Tibial artery (tissue), 4 donors: ENCODE data around the gene WLS.

ENCODE experiments used
- DNase-seq, 2 donors: peaks; one replicate each; pipeline ENCODE4 v3.0.0-alpha.2; 2019
- H3K27ac ChIP-seq, 2 donors: fragments of 200-600 bp; sonication (generic) in 1 of 2; 1 replicate in 1 of 2; 2 replicates in 1 of 2; pipeline ENCODE4 v1.5.1; 2018 to 2019; ENCODE audit warnings: mild to moderate bottlenecking in 1 of 2
- H3K27me3 ChIP-seq, 2 donors: fragments of 200-600 bp; sonication (generic) in 1 of 2; one replicate each; pipeline versions ENCODE4 v1.5.1 to v1.6.0; 2016 to 2019
- H3K36me3 ChIP-seq, 3 donors: fragments of 200-600 bp; sonication (generic) in 2 of 3; one replicate each; pipeline ENCODE4 v1.5.1; 2016 to 2019; ENCODE audit warnings: mild to moderate bottlenecking in 2 of 3
- H3K4me1 ChIP-seq, 4 donors: fragments of 200-600 bp; sonication (generic) in 2 of 4; 1 replicate in 3 of 4; 2 replicates in 1 of 4; pipeline ENCODE4 v1.5.1; 2016 to 2019
- H3K4me3 ChIP-seq, 2 donors: fragments of 200-600 bp; sonication (generic) in 1 of 2; 1 replicate in 1 of 2; 2 replicates in 1 of 2; pipeline ENCODE4 v1.5.1; 2018 to 2019; ENCODE audit warnings: mild to moderate bottlenecking in 2 of 2
- H3K9me3 ChIP-seq, 3 donors: fragments of 200-600 bp; sonication (generic) in 1 of 3; one replicate each; pipeline ENCODE4 v1.5.1; 2016 to 2019
- CTCF ChIP-seq, 2 experiments: fragments of 200-600 bp in 1 of 2; fragments of 450-650 bp in 1 of 2; IDR thresholded peaks; one replicate each; pipeline ENCODE4 v1.5.1; 2017 to 2019; ENCODE audit warnings: antibody characterized with exemption in 2 of 2, mild to moderate bottlenecking in 1 of 2, moderate library complexity in 1 of 2
- intact Hi-C: fragments of 100-400 bp; cut with DNase I; formaldehyde crosslinking; loops from one replicate; pipeline ENCODE4 v1.15.0; 2023; ENCODE audit warnings: low total_unique reads

Gene WLS

GRCh38 chr1:68157416-68157815, 74.9 kb downstream of the WLS start:
- H3K36me3 ChIP-seq = peaks cover 22 to 40% (median 35%) of the 10 kb centered on the region in 3 donors
- no peak for TF ChIP-seq CTCF (IDR thresholded peaks at IDR 0.05)
- no peaks in the 10 kb centered on the region for H3K9me3 ChIP-seq
- no peak for DNase-seq
- intact Hi-C loops = no loop called here
- H3K27ac ChIP-seq = no peak overlapping the region
- H3K27me3 ChIP-seq = no peaks in the 10 kb centered on the region
- no peaks in the 10 kb centered on the region for H3K4me1 ChIP-seq
- H3K4me3 ChIP-seq = no peak overlapping the region

DNA sequence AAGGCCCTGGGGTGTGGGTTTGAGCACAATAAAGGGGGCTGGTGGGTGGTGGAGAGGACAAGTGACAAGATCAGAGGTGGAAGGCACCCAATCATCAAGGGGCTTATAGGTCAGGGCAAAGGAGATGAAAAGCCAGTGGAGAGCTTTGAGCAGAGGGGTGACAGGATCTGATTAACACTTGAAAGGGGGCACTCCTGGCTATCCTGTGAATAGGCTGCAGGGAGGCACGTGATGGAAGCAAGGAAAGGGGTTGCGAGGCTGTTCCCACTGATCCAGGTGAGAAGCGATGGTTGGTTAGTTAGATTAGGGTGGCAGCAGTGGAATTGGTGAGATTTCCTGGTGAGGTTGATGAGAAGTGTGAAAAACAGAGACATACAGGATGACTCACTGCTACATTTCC, 80.6 kb downstream of the WLS start:
- Histone ChIP-seq H3K4me3 (no peak overlapping the region), H3K27me3 (no peaks in the 10 kb centered on the region), H3K36me3 (peaks cover 45 to 59% (median 53%) of the 10 kb centered on the region in 3 donors), H3K27ac (no peak overlapping the region), H3K9me3 (no peaks in the 10 kb centered on the region), H3K4me1 (no peaks in the 10 kb centered on the region)
- TF ChIP-seq CTCF (IDR thresholded peaks at IDR 0.05) = no peak
- DNase-seq = no peak
- intact Hi-C loops = no loop called here

- Histone ChIP-seq H3K27ac (no peak overlapping the region), H3K36me3 (peaks cover 57 to 68% (median 66%) of the 10 kb centered on the region in 3 donors), H3K9me3 (no peaks in the 10 kb centered on the region), H3K4me1 (no peaks in the 10 kb centered on the region), H3K4me3 (no peak overlapping the region), H3K27me3 (no peaks in the 10 kb centered on the region)
- no peak for DNase-seq
- intact Hi-C loops = no loop called here
- no peak for TF ChIP-seq CTCF (IDR thresholded peaks at IDR 0.05)
These were observed 82.4 kb downstream of the WLS start for GRCh38 chr1:68149907-68150306.

GRCh38 chr1:68149110-68149798, 83.1 kb downstream of the WLS start:
- Histone ChIP-seq H3K9me3 (no peaks in the 10 kb centered on the region), H3K4me3 (no peak overlapping the region), H3K27ac (no peak overlapping the region), H3K4me1 (no peaks in the 10 kb centered on the region), H3K36me3 (peaks cover 58 to 72% (median 66%) of the 10 kb centered on the region in 3 donors), H3K27me3 (no peaks in the 10 kb centered on the region)
- no peak for TF ChIP-seq CTCF (IDR thresholded peaks at IDR 0.05)
- DNase-seq = no peak
- intact Hi-C loops = no loop called here

DNA sequence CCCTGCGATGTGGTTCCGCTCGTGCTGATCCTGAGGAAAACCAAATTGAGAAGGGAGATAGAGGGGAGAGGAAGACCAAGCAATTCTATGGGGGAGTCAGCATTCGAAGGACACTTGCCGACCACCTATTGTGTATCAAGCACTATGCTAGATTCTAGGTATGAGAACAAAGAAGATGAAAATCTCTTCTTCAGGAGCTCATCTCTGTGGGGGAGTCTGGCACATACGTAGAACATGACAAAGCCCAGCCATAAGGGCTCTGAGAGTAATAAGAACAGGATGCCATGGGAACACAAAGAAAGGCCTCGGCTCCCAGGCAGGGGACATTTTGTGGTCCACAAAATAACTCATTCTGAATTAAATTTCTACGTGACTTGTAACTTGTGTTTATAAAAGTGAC, 83.7 kb downstream of the WLS start:
- Histone ChIP-seq H3K27ac (no peak overlapping the region), H3K4me1 (no peaks in the 10 kb centered on the region), H3K9me3 (no peaks in the 10 kb centered on the region), H3K27me3 (no peaks in the 10 kb centered on the region), H3K4me3 (no peak overlapping the region), H3K36me3 (peaks cover 62 to 71% (median 66%) of the 10 kb centered on the region in 3 donors)
- DNase-seq = no peak
- no peak for TF ChIP-seq CTCF (IDR thresholded peaks at IDR 0.05)
- intact Hi-C loops = no loop called here
